Kasumi-1 (cell line): ENCODE results near the gene FBXO27.
"Not testable (repeated sequence)": the region's sequence is repeated elsewhere in the genome, so short reads cannot be mapped to it uniquely, and the experiment has no call there.

Experiments used
- DNase-seq, 2 experiments: peaks; one replicate each; lab custom pipeline; 2025; lab: John Stamatoyannopoulos, UW

Gene FBXO27

DNA sequence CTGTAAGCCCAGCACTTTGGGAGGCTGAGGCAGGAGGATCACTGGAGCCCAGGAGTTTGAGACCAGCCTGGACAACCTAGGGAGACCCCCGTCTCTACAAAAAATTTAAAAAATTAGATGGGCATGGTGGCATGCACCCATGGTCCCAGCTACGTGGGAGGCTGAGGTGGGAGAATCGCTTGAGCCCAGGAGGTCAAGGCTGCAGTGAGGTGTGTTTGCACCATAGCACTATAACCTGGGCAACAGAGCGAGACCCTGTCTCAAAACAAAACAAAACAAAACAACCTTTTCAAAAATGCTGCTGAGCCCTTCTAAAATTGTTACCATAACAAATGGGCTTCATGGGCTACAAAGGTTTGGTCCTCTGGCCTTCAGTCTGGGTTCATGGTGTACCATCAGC is 43.7 kb downstream of the FBXO27 start:
- not testable (repeated sequence) for DNase-seq

DNA sequence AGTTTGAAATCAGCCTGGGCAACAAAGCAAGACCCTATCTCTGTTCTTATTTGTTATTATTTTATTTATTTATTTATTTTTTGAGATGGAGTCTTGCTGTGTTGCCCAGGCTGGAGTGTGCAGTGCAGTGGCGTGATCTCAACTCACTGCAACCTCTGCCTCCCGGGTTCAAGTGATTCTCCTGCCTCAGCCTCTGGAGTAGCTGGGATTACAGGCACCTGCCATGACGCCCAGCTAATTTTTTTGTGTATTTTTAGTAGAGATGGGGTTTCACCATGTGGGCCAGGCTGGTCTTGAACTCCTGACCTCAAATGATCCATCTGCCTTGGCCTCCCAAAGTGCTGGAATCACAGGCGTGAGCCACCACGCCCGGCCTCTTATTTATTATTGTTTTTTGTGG is 44.6 kb downstream of the FBXO27 start:
- not testable (repeated sequence) for DNase-seq

GRCh38 chr19:38985262-38985661 is 47.1 kb downstream of the FBXO27 start:
- DNase-seq = no peak

- no peak for DNase-seq
Observed at GRCh38 chr19:38980583-38981374, 51.6 kb downstream of the FBXO27 start.

DNA sequence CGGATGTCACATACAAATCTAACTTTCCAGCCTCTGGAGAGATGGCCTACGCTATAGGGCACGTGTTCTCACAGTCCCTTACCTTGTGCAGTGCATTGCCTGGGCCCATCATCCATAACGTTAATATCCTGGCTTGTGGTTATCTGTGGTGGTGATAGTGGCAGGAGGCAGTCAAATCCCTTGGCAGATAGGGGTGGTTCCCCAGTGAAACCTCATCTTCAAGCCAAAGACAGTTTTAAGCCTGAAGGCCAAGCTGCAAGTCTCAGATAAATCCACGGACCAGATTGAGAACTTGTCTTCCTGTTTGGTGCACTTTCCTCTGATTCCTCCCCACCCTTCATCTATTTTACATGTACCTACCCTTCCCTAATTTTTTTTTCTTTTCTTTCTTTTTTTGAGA is 52.5 kb downstream of the FBXO27 start:
- DNase-seq = no peak

DNA sequence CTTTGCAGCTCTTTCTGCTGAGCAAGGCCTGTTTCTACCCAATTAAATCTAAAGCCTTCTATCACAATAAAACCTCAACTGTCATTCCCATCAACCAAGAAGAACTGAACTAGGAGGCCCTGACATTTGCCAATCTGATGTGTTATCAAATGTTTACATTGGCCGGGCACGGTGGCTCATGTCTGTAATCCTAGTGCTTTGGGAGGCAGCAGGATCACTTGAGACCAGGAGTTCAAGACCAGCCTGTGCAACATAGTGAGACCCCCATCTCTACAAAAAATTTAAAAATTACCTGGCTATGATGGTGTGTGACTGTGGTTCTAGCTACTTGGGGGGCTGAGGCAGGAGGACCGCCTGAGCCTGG is 54.0 kb downstream of the FBXO27 start:
- DNase-seq = no peak

GRCh38 chr19:38977445-38978325 is 54.7 kb downstream of the FBXO27 start:
- DNase-seq = no peak

GRCh38 chr19:38975861-38976271 is 56.5 kb downstream of the FBXO27 start:
- no peak for DNase-seq

- DNase-seq = no peak
Observed at GRCh38 chr19:38975214-38975860, 57.0 kb downstream of the FBXO27 start, which contains the start of gene FBXO17. Gene FBXO17 (minus strand): TSS chr19:38975742. CDS start chr19:38950319, 25,423 bp downstream.

DNA sequence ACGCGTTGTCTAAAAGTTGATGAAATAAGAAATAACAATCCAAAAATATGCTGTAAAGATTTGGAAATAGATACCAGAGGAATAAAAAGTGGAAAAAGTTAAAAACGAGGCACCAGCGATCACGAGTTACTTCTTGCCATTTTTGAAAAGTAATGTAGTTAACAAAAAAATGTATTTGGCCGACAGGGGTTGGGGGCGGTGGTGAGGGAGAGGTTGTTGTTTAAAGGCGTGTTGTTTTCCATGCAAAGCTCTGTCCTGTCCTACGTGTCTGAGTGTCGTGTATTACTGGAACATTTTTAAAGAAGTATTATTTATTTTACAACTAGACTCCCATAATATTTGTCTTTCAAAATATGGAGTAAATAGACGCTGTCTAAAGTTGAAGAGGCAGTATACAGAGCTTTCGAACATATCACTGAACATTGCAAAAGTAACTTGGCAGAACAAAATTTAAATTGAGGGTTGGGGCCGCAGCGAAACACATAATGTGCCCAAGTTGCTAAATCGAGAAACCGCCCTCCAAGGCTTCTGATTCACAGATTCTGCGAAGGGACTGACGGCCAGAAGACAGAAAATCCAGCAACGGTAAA is 57.6 kb downstream of the FBXO27 start:
- no peak for DNase-seq
